ENCODE data around the gene DGCR2.
A peak's percentile ranks its signal among the peaks of the same experiment; 100 is the strongest.

DGCR2 gene

GRCh38 chr22:19047993-19048392 lies 74.2 kb downstream of the DGCR2 start:
- H3K4me3 ChIP-seq (replicated peaks in 1 of 2; ENCODE audit: low read depth in 2 of 2, low read length in 2 of 2), result no peak overlapping the region
- TF ChIP-seq CTCF (IDR thresholded peaks at IDR 0.05; ENCODE audit: low read depth, low read length), result no peak
- DNase-seq (ENCODE audit: low read depth in 2 of 2), result no peak

GRCh38 chr22:19046719-19047609 lies 75.2 kb downstream of the DGCR2 start:
- no peak for TF ChIP-seq CTCF (IDR thresholded peaks at IDR 0.05; ENCODE audit: low read depth, low read length)

GRCh38 chr22:19046287-19046686 lies 75.9 kb downstream of the DGCR2 start:
- no peak overlapping the region for H3K4me3 ChIP-seq (replicated peaks in 1 of 2; ENCODE audit: low read depth in 2 of 2, low read length in 2 of 2)
- no peak for TF ChIP-seq CTCF (IDR thresholded peaks at IDR 0.05; ENCODE audit: low read depth, low read length)
- no peak for DNase-seq (ENCODE audit: low read depth in 2 of 2)

More at GRCh38 chr22:19046719-19047609, 75.2 kb downstream of the DGCR2 start:
- DNase-seq (ENCODE audit: low read depth in 2 of 2), result no peak
- H3K4me3 ChIP-seq (replicated peaks in 1 of 2; ENCODE audit: low read depth in 2 of 2, low read length in 2 of 2), result no peak overlapping the region

- no peak for TF ChIP-seq CTCF (IDR thresholded peaks at IDR 0.05; ENCODE audit: low read depth, low read length)
- DNase-seq (ENCODE audit: low read depth in 2 of 2), result no peak
- no peak overlapping the region for H3K4me3 ChIP-seq (replicated peaks in 1 of 2; ENCODE audit: low read depth in 2 of 2, low read length in 2 of 2)
These were observed 77.1 kb downstream of the DGCR2 start for GRCh38 chr22:19045094-19045493.

- no peak for DNase-seq (ENCODE audit: low read depth in 2 of 2)
- H3K4me3 ChIP-seq (replicated peaks in 1 of 2; ENCODE audit: low read depth in 2 of 2, low read length in 2 of 2), result no peak overlapping the region
- no peak for TF ChIP-seq CTCF (IDR thresholded peaks at IDR 0.05; ENCODE audit: low read depth, low read length)
These were observed 77.8 kb downstream of the DGCR2 start for GRCh38 chr22:19044381-19044780.

GRCh38 chr22:19043121-19044085 lies 78.8 kb downstream of the DGCR2 start:
- peak in 1 of 2 donors; percentile 9 for DNase-seq (ENCODE audit: low read depth in 2 of 2)
- TF ChIP-seq CTCF (IDR thresholded peaks at IDR 0.05; ENCODE audit: low read depth, low read length), result no peak
- no peak overlapping the region for H3K4me3 ChIP-seq (replicated peaks in 1 of 2; ENCODE audit: low read depth in 2 of 2, low read length in 2 of 2)
